D721Med (cell line): ENCODE measurements around the gene DLGAP4.
"Not testable (repeated sequence)": the region's sequence is repeated elsewhere in the genome, so short reads cannot be mapped to it uniquely, and the experiment has no call there.

Source experiments
- DNase-seq: peaks from one replicate; pipeline ENCODE4 v3.0.0; 2011; ENCODE audit warnings: low spot score; ENCODE audit not compliant: insufficient read length
- FAIRE-seq: peaks from 2 replicates; lab custom pipeline; 2011; peaks lifted over from hg19 to GRCh38; lab: Jason Lieb, UNC
- TF ChIP-seq, protein P1 (sequence below): IDR thresholded peaks from 2 replicates; pipeline ENCODE4 v1.5.1; 2012; ENCODE audit warnings: mild to moderate bottlenecking, control low read depth; ENCODE audit not compliant: insufficient read depth; ENCODE audit errors: missing control alignments

The DLGAP4 gene

DNA sequence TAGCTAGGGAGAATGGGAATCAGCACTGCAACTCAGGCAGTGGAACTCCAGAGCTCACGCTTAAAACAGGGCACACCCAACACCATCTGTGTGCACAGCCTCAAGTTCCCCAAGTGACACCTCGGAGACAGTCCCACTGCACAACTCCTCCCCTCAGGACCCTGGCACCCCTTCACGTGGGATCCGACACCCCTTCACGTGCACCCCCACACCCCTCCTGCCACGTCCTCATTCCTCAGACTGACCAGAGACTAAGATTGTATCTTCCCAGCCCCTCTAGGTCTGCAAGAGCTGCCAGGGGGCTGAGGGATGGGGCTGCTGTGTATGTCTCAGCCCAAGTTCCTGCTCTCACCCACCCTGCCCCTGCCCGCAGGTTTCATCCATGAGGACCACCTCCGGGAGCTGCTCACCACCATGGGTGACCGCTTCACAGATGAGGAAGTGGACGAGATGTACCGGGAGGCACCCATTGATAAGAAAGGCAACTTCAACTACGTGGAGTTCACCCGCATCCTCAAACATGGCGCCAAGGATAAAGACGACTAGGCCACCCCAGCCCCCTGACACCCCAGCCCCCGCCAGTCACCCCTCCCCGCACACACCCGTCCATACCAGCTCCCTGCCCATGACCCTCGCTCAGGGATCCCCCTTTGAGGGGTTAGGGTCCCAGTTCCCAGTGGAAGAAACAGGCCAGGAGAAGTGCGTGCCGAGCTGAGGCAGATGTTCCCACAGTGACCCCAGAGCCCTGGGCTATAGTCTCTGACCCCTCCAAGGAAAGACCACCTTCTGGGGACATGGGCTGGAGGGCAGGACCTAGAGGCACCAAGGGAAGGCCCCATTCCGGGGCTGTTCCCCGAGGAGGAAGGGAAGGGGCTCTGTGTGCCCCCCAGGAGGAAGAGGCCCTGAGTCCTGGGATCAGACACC, 242.8 kb downstream of the DLGAP4 start:
- no peak for DNase-seq
- no peak for FAIRE-seq
- TF ChIP-seq, protein P1, sequence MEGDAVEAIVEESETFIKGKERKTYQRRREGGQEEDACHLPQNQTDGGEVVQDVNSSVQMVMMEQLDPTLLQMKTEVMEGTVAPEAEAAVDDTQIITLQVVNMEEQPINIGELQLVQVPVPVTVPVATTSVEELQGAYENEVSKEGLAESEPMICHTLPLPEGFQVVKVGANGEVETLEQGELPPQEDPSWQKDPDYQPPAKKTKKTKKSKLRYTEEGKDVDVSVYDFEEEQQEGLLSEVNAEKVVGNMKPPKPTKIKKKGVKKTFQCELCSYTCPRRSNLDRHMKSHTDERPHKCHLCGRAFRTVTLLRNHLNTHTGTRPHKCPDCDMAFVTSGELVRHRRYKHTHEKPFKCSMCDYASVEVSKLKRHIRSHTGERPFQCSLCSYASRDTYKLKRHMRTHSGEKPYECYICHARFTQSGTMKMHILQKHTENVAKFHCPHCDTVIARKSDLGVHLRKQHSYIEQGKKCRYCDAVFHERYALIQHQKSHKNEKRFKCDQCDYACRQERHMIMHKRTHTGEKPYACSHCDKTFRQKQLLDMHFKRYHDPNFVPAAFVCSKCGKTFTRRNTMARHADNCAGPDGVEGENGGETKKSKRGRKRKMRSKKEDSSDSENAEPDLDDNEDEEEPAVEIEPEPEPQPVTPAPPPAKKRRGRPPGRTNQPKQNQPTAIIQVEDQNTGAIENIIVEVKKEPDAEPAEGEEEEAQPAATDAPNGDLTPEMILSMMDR, result no peak

DNA sequence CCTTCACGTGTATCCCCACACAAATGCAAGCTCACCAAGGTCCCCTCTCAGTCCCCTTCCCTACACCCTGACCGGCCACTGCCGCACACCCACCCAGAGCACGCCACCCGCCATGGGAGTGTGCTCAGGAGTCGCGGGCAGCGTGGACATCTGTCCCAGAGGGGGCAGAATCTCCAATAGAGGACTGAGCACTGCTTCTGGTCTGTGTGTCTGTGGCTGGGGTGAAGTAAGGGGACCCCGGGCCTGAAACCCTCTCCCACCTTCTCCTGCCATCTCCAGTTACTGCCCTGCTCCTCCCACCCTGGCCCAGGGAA, 243.4 kb downstream of the DLGAP4 start:
- DNase-seq, result no peak

DNA sequence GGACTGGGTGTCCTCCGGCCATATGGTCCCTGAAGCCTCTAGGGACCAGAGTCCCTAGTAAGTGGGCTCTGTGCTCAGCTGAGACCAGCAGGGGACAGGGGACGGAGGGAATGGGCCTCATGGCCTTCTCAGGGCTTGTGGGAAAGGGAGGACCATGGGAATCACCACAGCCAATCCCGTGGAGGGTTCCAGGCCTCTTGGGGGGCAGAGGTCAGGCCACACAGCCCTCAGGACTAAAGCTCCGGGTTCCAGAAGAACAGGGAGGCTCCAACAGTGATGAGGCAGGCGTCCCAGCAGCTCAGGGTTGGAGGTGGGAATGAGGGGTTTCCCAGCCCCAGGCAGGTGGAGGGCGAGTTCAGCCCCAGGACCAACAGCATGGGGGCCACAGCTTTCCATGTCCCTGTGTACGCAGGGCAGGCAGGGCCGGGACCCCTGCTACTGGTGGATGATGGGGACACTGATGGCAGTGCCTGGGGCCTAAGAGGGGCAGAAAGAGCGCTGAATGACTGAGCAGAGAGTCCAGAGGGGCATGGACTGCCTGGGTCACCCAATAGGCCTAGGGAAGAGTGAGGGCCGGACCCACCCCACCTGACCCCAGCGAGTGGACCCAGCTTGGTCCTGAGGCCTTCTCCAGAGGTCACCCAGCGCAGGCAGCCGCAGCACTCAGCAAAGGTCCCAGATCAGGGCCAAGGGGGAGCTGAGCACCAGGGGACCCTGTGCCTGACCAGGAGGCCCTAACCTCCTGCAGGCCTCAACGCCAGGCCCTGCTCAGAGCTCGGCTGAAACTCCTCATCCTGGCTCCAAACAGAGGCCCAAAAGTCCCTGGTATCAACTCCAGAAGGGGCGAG, 244.0 kb downstream of the DLGAP4 start:
- DNase-seq (no peak), FAIRE-seq (no peak)
- TF ChIP-seq, protein P1, result no peak

More for the DNA sequence above, 243.4 kb downstream of the DLGAP4 start:
- FAIRE-seq, result no peak
- TF ChIP-seq, protein P1, result no peak

DNA sequence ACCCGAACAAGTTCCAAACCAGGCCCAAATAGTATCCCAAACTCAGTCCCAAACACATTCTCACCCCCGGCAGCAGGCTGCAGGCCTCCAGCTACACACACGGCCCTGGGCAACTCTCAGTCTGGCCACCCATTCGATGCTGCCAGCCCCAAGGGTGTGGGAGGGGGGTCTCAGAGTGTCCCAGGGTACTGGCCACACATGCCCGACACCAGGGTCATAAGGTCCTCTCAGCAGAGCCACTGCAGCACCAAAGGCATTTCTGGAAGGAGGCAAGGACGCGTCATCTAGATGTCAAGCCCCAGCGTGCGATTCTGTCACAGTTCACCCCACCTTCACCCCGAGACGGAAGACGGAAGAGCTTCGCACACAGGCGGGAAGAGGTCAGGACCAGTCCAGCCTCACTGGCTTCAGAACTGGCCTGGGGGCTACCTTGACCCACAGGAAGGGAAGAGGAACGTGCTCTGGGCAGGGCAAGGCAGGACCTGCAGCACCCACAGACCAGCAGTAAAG, 244.7 kb downstream of the DLGAP4 start:
- FAIRE-seq, result no peak

DNA sequence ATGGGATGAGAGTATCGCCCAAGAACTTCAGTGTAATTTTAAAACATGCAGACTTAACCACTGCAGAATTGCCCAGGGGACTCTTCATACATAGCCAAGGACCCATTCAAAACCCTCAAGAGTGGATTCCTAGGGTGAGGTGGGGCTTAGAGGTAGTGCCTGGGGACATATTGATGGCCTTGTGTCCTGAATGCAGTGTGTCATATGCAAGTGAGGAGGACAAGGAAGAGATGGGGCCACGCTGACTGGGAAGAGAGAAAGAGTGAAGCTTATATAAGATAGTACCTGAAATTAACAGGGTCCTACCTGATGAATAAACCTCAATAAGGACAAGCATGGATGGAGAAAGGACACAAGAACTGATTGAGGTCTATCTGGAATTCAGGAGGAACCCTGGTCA, 249.1 kb downstream of the DLGAP4 start:
- DNase-seq, result no peak
- TF ChIP-seq, protein P1, result no peak
- FAIRE-seq, result no peak

More for the DNA sequence above, 244.7 kb downstream of the DLGAP4 start:
- TF ChIP-seq, protein P1, result no peak
- no peak for DNase-seq

DNA sequence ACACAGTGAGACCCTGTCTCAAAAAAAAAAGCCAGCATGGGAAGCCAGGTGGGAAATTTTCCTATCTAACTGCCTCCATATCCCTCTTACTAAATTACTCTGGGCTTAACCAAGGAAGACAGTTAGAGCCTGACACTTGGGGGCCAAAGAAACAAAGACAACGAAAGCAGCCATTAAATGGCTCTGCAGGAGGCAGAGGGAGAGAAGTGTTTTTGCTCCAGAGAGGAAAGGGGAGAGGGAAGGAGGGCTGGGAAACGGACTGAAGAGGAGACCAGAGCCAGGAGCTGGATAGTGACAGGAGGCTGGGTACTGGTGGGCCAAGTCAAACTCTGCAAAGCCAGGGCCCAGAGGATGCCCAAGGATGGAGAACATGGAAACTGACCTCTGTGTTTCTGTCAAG, 256.6 kb downstream of the DLGAP4 start:
- no peak for FAIRE-seq
- TF ChIP-seq, protein P1, result no peak

DNA sequence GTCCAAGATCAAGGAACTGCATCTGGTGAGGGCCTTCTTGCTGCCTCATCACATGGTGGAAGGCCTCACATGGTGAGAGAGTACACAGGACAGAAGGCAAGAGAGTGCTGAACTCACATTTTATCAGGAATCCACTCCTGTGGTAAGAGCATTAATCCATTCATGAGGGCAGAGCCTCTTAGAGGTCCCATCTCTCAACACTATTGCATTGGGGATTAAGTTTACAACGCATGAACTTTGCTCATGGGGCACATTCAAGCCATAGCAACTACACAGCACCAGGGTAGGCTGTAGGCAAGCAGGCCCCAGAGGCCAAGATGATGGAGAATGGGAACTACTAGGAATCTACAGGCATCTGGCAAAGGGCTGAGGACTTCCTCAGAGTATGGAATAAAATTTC, 257.2 kb downstream of the DLGAP4 start:
- FAIRE-seq, result no peak
- no peak for DNase-seq
- TF ChIP-seq, protein P1, result no peak

More for the DNA sequence above, 256.6 kb downstream of the DLGAP4 start:
- DNase-seq, result no peak

DNA sequence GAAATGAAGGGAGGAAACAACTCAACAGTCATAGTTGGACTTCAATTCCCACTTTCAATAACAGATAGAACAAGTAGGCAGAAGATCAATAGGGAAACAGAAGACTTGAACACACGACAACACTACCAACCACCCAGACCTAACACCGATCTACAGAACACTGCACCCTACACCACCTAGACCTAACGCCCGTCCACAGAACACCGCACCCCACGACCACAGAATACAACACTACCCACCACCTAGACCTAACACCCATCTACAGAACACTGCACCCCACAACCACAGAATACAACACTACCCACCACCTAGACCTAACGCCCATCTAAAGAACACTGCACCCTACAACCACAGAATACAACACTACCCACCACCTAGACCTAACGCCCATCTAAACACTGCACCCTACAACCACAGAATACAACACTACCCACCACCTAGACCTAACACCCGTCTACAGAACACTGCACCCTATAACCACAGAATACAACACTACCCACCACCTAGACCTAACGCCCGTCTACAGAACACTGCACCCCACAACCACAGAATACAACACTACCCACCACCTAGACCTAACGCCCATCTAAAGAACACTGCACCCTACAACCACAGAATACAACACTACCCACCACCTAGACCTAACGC, 258.1 kb downstream of the DLGAP4 start:
- not testable (repeated sequence) for DNase-seq, FAIRE-seq

DNA sequence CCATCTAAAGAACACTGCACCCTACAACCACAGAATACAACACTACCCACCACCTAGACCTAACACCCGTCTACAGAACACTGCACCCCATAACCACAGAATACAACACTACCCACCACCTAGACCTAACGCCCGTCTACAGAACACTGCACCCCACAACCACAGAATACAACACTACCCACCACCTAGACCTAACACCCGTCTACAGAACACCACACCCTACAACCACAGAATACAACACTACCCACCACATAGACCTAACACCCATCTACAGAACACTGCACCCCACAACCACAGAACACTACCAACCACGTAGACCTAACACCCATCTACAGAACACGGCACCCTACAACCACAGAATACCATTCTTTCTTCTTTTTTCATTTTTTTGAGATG, 258.6 kb downstream of the DLGAP4 start:
- FAIRE-seq, DNase-seq: not testable (repeated sequence)
